ENCODE results near the gene ZNF76.

ZNF76 gene
- 7.3 to 28.8 (median 17.1) reads per million in 17 experiments for total RNA-seq

- DNase-seq: peak; percentile 98 to 99 (median 98)
Observed at GRCh38 chr6:35259194-35259947, at the start of gene ZNF76. ZNF76 (plus strand) TSS chr6:35259735; CDS start chr6:35281152, 21,417 bp downstream.

- no peak for DNase-seq
Observed at GRCh38 chr6:35213298-35213791, 46.2 kb upstream of the ZNF76 start.

- DNase-seq: peak in 3 of 4 experiments; percentile 16 to 52 (median 37)
Observed at GRCh38 chr6:35213824-35214756, 45.4 kb upstream of the ZNF76 start, which contains the start of gene SCUBE3. SCUBE3 (plus strand) TSS chr6:35213956; CDS start chr6:35214419, 463 bp downstream.

GRCh38 chr6:35214869-35215664 is 44.5 kb upstream of the ZNF76 start:
- DNase-seq: no peak

GRCh38 chr6:35215665-35216411 is 43.7 kb upstream of the ZNF76 start:
- DNase-seq: no peak

GRCh38 chr6:35216412-35216732 is 43.2 kb upstream of the ZNF76 start:
- DNase-seq: no peak

- no peak for DNase-seq
Observed at GRCh38 chr6:35216851-35217811, 42.4 kb upstream of the ZNF76 start.

GRCh38 chr6:35218021-35218420 is 41.5 kb upstream of the ZNF76 start:
- DNase-seq: peak; percentile 10 to 59 (median 50)

- no peak for DNase-seq
Observed at GRCh38 chr6:35218456-35218855, 41.1 kb upstream of the ZNF76 start.

- DNase-seq: no peak
Observed at GRCh38 chr6:35219683-35220326, 39.7 kb upstream of the ZNF76 start.

- no peak for DNase-seq
Observed at GRCh38 chr6:35220711-35221110, 38.8 kb upstream of the ZNF76 start.

GRCh38 chr6:35223396-35223795 is 36.1 kb upstream of the ZNF76 start:
- no peak for DNase-seq

GRCh38 chr6:35224720-35225119 is 34.8 kb upstream of the ZNF76 start:
- peak; percentile 11 to 45 (median 34) for DNase-seq

- DNase-seq: no peak
Observed at GRCh38 chr6:35228481-35228880, 31.1 kb upstream of the ZNF76 start.

- no peak for DNase-seq
Observed at GRCh38 chr6:35229304-35229703, 30.2 kb upstream of the ZNF76 start.

- DNase-seq: no peak
Observed at GRCh38 chr6:35230498-35230897, 29.0 kb upstream of the ZNF76 start.

GRCh38 chr6:35230950-35231349 is 28.6 kb upstream of the ZNF76 start:
- no peak for DNase-seq

GRCh38 chr6:35231563-35231962 is 28.0 kb upstream of the ZNF76 start:
- DNase-seq: no peak

GRCh38 chr6:35234901-35235300 is 24.6 kb upstream of the ZNF76 start:
- no peak for DNase-seq

- no peak for DNase-seq
Observed at GRCh38 chr6:35236223-35236622, 23.3 kb upstream of the ZNF76 start.

All from suppressor macrophage (primary cell).